HepG2 (cell line): ENCODE results near the gene COPS7B. TPM values are rescaled to one million over a fixed set of nuclear protein-coding genes. Genes with fewer than 3 reads are reported as not detected.

Experiments used
- ARID3A ChIP-seq: IDR thresholded peaks from 2 replicates; pipeline ENCODE4 v1.6.1; 2012; ENCODE audit warnings: low read depth, low read length, improper control_type of control experiment
- DDIT3 ChIP-seq: sonication (generic); formaldehyde crosslinking; IDR thresholded peaks from 2 replicates; pipeline ENCODE4 v1.4.0; 2020; ENCODE audit warnings: mild to moderate bottlenecking, missing genetic modification reagents
- E2F1 ChIP-seq: sonication (generic); formaldehyde crosslinking; IDR thresholded peaks from 2 replicates; pipeline ENCODE4 v1.5.0; 2020; ENCODE audit warnings: missing genetic modification reagents
- HINFP ChIP-seq: sonication (generic); formaldehyde crosslinking; IDR thresholded peaks from 2 replicates; pipeline ENCODE4 v1.4.0; 2020; ENCODE audit warnings: low read depth, mild to moderate bottlenecking, missing genetic modification reagents
- HOXA3 ChIP-seq: sonication (generic); formaldehyde crosslinking; IDR thresholded peaks from 2 replicates; pipeline ENCODE4 v1.5.0; 2020; ENCODE audit warnings: missing genetic modification reagents
- KAT7 ChIP-seq: IDR thresholded peaks from 2 replicates; pipeline ENCODE4 v1.6.1; 2018; ENCODE audit warnings: borderline replicate concordance, missing compliant biosample characterization
- MLX ChIP-seq: IDR thresholded peaks from 2 replicates; pipeline ENCODE4 v1.6.1; 2016
- PHB2 ChIP-seq: fragments of 450-650 bp; IDR thresholded peaks from 2 replicates; pipeline ENCODE4 v1.6.1; 2018; ENCODE audit not compliant: partially characterized antibody
- REXO4 ChIP-seq: sonication (generic); formaldehyde crosslinking; IDR thresholded peaks from 2 replicates; pipeline ENCODE4 v1.8.0; 2022; ENCODE audit warnings: missing genetic modification reagents, mild to moderate bottlenecking, borderline replicate concordance
- SATB2 ChIP-seq: sonication (generic); formaldehyde crosslinking; IDR thresholded peaks from 2 replicates; pipeline ENCODE4 v1.5.0; 2020; ENCODE audit warnings: missing genetic modification reagents
- SIX4 ChIP-seq: sonication (generic); formaldehyde crosslinking; IDR thresholded peaks from 2 replicates; pipeline ENCODE4 v1.4.0; 2020; ENCODE audit warnings: missing genetic modification reagents
- SRSF1 ChIP-seq: fragments of 200-400 bp; formaldehyde crosslinking; optimal IDR thresholded peaks from 2 replicates; pipeline ENCODE3; 2017; ENCODE audit warnings: mild to moderate bottlenecking, low read depth, low read length, moderate library complexity
- SSRP1 ChIP-seq: IDR thresholded peaks from 2 replicates; pipeline ENCODE4 v1.6.1; 2016; ENCODE audit warnings: control low read depth
- TOPORS ChIP-seq: sonication (generic); formaldehyde crosslinking; IDR thresholded peaks from 2 replicates; pipeline ENCODE4 v1.8.0; 2023; ENCODE audit warnings: mild to moderate bottlenecking, missing genetic modification reagents
- ZBTB38 ChIP-seq: sonication (generic); formaldehyde crosslinking; IDR thresholded peaks from 2 replicates; pipeline ENCODE4 v1.5.1; 2020; ENCODE audit warnings: mild to moderate bottlenecking, missing genetic modification reagents
- ZFP36 ChIP-seq: fragments of 150-350 bp; IDR thresholded peaks from 2 replicates; pipeline ENCODE4 v1.6.1; 2018; ENCODE audit warnings: borderline replicate concordance, low read length, low read depth; ENCODE audit not compliant: partially characterized antibody
- ZNF160 ChIP-seq: sonication (generic); formaldehyde crosslinking; IDR thresholded peaks from 2 replicates; pipeline ENCODE4 v1.8.0; 2022; ENCODE audit warnings: mild to moderate bottlenecking, inconsistent platforms, missing genetic modification reagents
- ZNF251 ChIP-seq: sonication (generic); formaldehyde crosslinking; IDR thresholded peaks from 2 replicates; pipeline ENCODE4 v1.9.0; 2021; ENCODE audit warnings: mild to moderate bottlenecking, missing genetic modification reagents
- ZNF382 ChIP-seq: sonication (generic); formaldehyde crosslinking; IDR thresholded peaks from 2 replicates; pipeline ENCODE4 v1.5.0; 2020; ENCODE audit warnings: missing genetic modification reagents, mild to moderate bottlenecking, borderline replicate concordance
- ZNF574 ChIP-seq: sonication (generic); formaldehyde crosslinking; IDR thresholded peaks from 2 replicates; pipeline ENCODE4 v1.4.0; 2020; ENCODE audit warnings: missing genetic modification reagents
- ZNF577 ChIP-seq: sonication (generic); formaldehyde crosslinking; IDR thresholded peaks from 2 replicates; pipeline ENCODE4 v1.4.0; 2020; ENCODE audit warnings: mild to moderate bottlenecking, low read depth, missing genetic modification reagents, borderline replicate concordance
- ZNF629 ChIP-seq: sonication (generic); formaldehyde crosslinking; conservative IDR thresholded peaks from 2 replicates; pipeline ENCODE4 v1.5.0; 2020; ENCODE audit warnings: missing genetic modification reagents
- polyA plus RNA-seq, 8 experiments: library from polyadenylated mRNA; depleted of rRNA in 3 of 8; stranded (reverse) in 7 of 8; unstranded in 1 of 8; fragments of >200 nt; fragmentation: Illumina TruSeq in 4 of 8; extraction: Trizol in 4 of 8; gene quantifications; 2 replicates each; pipeline versions ENCODE4 v1.2.1 to v1.2.3, GENCODE V29; 2011 to 2016; ENCODE audit warnings: low read depth in 4 of 8, missing spikeins in 1 of 8, mixed read lengths in 1 of 8; ENCODE audit not compliant: insufficient read depth in 1 of 8
- total RNA-seq, 5 experiments: library from RNA; depleted of rRNA; stranded (reverse); fragments of >200 nt; fragmentation: Illumina TruSeq; extraction: Trizol; gene quantifications; 2 replicates each; pipeline ENCODE4 v1.2.3, GENCODE V29; 2016; ENCODE audit warnings: low read depth in 1 of 5

COPS7B gene
- total and polyA plus RNA-seq, 2 of the 13 experiments (the other 11 are each of a cell fraction or from before 2014, with no cell fraction given): 30.6 to 62.7 TPM

GRCh38 chr2:231786177-231786916 is at the start of gene COPS7B (continued):
- TF ChIP-seq DDIT3 (CRISPR knock-in tag) (0 out of 2 replicates have a peak, but pooled peaks have one; percentile 45), TOPORS (CRISPR knock-in tag) (peak; percentile 99), SIX4 (CRISPR knock-in tag) (peak; percentile 69), PHB2 (no peak), E2F1 (CRISPR knock-in tag) (peak; percentile 86; the same call in 1 of the 2 replicates), MLX (CRISPR knock-in tag) (peak; percentile 67; the same call in 1 of the 2 replicates), HINFP (CRISPR knock-in tag) (peak; percentile 91), ZNF251 (CRISPR knock-in tag) (peak; percentile 85; the same call in 1 of the 2 replicates), ZBTB38 (CRISPR knock-in tag) (peak; percentile 95), ZNF629 (CRISPR knock-in tag) (peak; percentile 1; the same call in 1 of the 2 replicates), HOXA3 (CRISPR knock-in tag) (peak; percentile 98), KAT7 (peak; percentile 100), SRSF1 (peak; percentile 98), ZNF577 (0 out of 2 replicates have a peak, but pooled peaks have one; percentile 41), ZNF574 (CRISPR knock-in tag) (peak; percentile 98), SSRP1 (CRISPR knock-in tag) (peak; percentile 67; the same call in 1 of the 2 replicates), ARID3A (no peak), REXO4 (CRISPR knock-in tag) (peak; percentile 65; the same call in 1 of the 2 replicates), ZNF160 (CRISPR knock-in tag) (peak; percentile 96), ZNF382 (CRISPR knock-in tag) (no peak), SATB2 (CRISPR knock-in tag) (no peak), ZFP36 (no peak)
